ENCODE results near the gene SBF2. TPM values are rescaled to one million over a fixed set of nuclear protein-coding genes. Genes with fewer than 3 reads are reported as not detected.

The SBF2 gene
- total and polyA plus RNA-seq, 4 experiments from 2014 or later = 0.50 to 15.4 (median 10.2) TPM

GRCh38 chr11:9923280-9923679 is 370.7 kb downstream of the SBF2 start:
- H3K27me3 Mint-ChIP-seq = no peaks in the 10 kb centered on the region
- intact Hi-C loops (cut with micrococcal nuclease) = no loop called here
- Histone ChIP-seq H3K36me3 (ENCODE audit: insufficient read depth, low read length) (no peaks in the 10 kb centered on the region), H3K27ac (ENCODE audit: low read depth, low read length) (no peak overlapping the region), H3K4me1 (ENCODE audit: insufficient read depth, low read length) (no peaks in the 10 kb centered on the region), H3K27me3 (ENCODE audit: insufficient read depth, low read length) (no peaks in the 10 kb centered on the region), H3K4me3 (ENCODE audit: low read length in 2 of 2) (no peak overlapping the region), H3K9me3 (ENCODE audit: control insufficient read depth in 1 of 2, low read length in 2 of 2) (no peaks in the 10 kb centered on the region)
- no peaks in the 10 kb centered on the region for H3K36me3 Mint-ChIP-seq
- H3K9me3 Mint-ChIP-seq = no peaks in the 10 kb centered on the region
- H3K4me3 Mint-ChIP-seq = no peak overlapping the region
- POLR2A ChIA-PET (ENCODE audit: partially characterized antibody) = no interaction called here
- H3K4me1 Mint-ChIP-seq = no peaks in the 10 kb centered on the region
- H3K27ac Mint-ChIP-seq = peak overlapping the region in 1 of 7 donors; percentile 44
- DNase-seq = no peak
- CTCF ChIA-PET (ENCODE audit: partially characterized antibody) = interaction anchor here (0.7 kb wide), 1 partner anchor 11 kb away, joined by 3 read pairs; no protein-coding TSS in a partner anchor

- peak overlapping the region in 1 of 7 donors; percentile 44 for H3K27ac Mint-ChIP-seq
- H3K27me3 Mint-ChIP-seq = no peaks in the 10 kb centered on the region
- no peaks in the 10 kb centered on the region for H3K4me1 ChIP-seq (ENCODE audit: insufficient read depth, low read length)
- H3K36me3 Mint-ChIP-seq = no peaks in the 10 kb centered on the region
- DNase-seq = no peak
- no peak overlapping the region for H3K4me3 ChIP-seq (ENCODE audit: low read length in 2 of 2)
- POLR2A ChIA-PET (ENCODE audit: partially characterized antibody) = no interaction called here
- no peaks in the 10 kb centered on the region for H3K4me1 Mint-ChIP-seq
- H3K36me3 ChIP-seq (ENCODE audit: insufficient read depth, low read length) = no peaks in the 10 kb centered on the region
- H3K27ac ChIP-seq (ENCODE audit: low read depth, low read length) = no peak overlapping the region
- no peak overlapping the region for H3K4me3 Mint-ChIP-seq
- intact Hi-C loops (cut with micrococcal nuclease) = no loop called here
- no peaks in the 10 kb centered on the region for H3K9me3 Mint-ChIP-seq
- CTCF ChIA-PET (ENCODE audit: partially characterized antibody) = no interaction called here
- no peaks in the 10 kb centered on the region for H3K9me3 ChIP-seq (ENCODE audit: control insufficient read depth in 1 of 2, low read length in 2 of 2)
- H3K27me3 ChIP-seq (ENCODE audit: insufficient read depth, low read length) = no peaks in the 10 kb centered on the region
These were observed 371.2 kb downstream of the SBF2 start for GRCh38 chr11:9922806-9923205.

- Mint-ChIP-seq H3K36me3 (peaks cover 0 to 4% of the 10 kb centered on the region in 2 donors), H3K27me3 (no peaks in the 10 kb centered on the region), H3K4me3 (no peak overlapping the region), H3K4me1 (no peaks in the 10 kb centered on the region), H3K27ac (no peak overlapping the region), H3K9me3 (no peaks in the 10 kb centered on the region)
- H3K36me3 ChIP-seq (ENCODE audit: insufficient read depth, low read length) = no peaks in the 10 kb centered on the region
- no peak overlapping the region for H3K27ac ChIP-seq (ENCODE audit: low read depth, low read length)
- POLR2A ChIA-PET (ENCODE audit: partially characterized antibody) = no interaction called here
- no peak for DNase-seq
- no peaks in the 10 kb centered on the region for H3K4me1 ChIP-seq (ENCODE audit: insufficient read depth, low read length)
- intact Hi-C loops (cut with micrococcal nuclease) = no loop called here
- CTCF ChIA-PET (ENCODE audit: partially characterized antibody) = no interaction called here
- no peaks in the 10 kb centered on the region for H3K9me3 ChIP-seq (ENCODE audit: control insufficient read depth in 1 of 2, low read length in 2 of 2)
- H3K27me3 ChIP-seq (ENCODE audit: insufficient read depth, low read length) = no peaks in the 10 kb centered on the region
- no peak overlapping the region for H3K4me3 ChIP-seq (ENCODE audit: low read length in 2 of 2)
These were observed 377.5 kb downstream of the SBF2 start for GRCh38 chr11:9916480-9916879.

- Mint-ChIP-seq H3K27ac (no peak overlapping the region), H3K9me3 (no peaks in the 10 kb centered on the region), H3K27me3 (no peaks in the 10 kb centered on the region), H3K36me3 (peaks cover 1 to 4% of the 10 kb centered on the region in 2 donors), H3K4me3 (no peak overlapping the region), H3K4me1 (no peaks in the 10 kb centered on the region)
- Histone ChIP-seq H3K4me1 (ENCODE audit: insufficient read depth, low read length) (no peaks in the 10 kb centered on the region), H3K36me3 (ENCODE audit: insufficient read depth, low read length) (no peaks in the 10 kb centered on the region), H3K4me3 (ENCODE audit: low read length in 2 of 2) (no peak overlapping the region), H3K27me3 (ENCODE audit: insufficient read depth, low read length) (no peaks in the 10 kb centered on the region), H3K27ac (ENCODE audit: low read depth, low read length) (no peak overlapping the region), H3K9me3 (ENCODE audit: control insufficient read depth in 1 of 2, low read length in 2 of 2) (no peaks in the 10 kb centered on the region)
- ChIA-PET CTCF (ENCODE audit: partially characterized antibody) (no interaction called here), POLR2A (ENCODE audit: partially characterized antibody) (no interaction called here)
- intact Hi-C loops (cut with micrococcal nuclease) = no loop called here
- no peak for DNase-seq
These were observed 380.0 kb downstream of the SBF2 start for GRCh38 chr11:9914064-9914463.

GRCh38 chr11:9905960-9906791 is 387.8 kb downstream of the SBF2 start:
- Mint-ChIP-seq H3K4me3 (no peak overlapping the region), H3K27me3 (no peaks in the 10 kb centered on the region), H3K36me3 (peaks cover 0 to 1% of the 10 kb centered on the region in 2 donors), H3K9me3 (no peaks in the 10 kb centered on the region), H3K4me1 (no peaks in the 10 kb centered on the region), H3K27ac (no peak overlapping the region)
- no peak for DNase-seq
- Histone ChIP-seq H3K27ac (ENCODE audit: low read depth, low read length) (no peak overlapping the region), H3K27me3 (ENCODE audit: insufficient read depth, low read length) (no peaks in the 10 kb centered on the region), H3K4me1 (ENCODE audit: insufficient read depth, low read length) (no peaks in the 10 kb centered on the region), H3K36me3 (ENCODE audit: insufficient read depth, low read length) (no peaks in the 10 kb centered on the region), H3K4me3 (ENCODE audit: low read length in 2 of 2) (no peak overlapping the region), H3K9me3 (ENCODE audit: control insufficient read depth in 1 of 2, low read length in 2 of 2) (no peaks in the 10 kb centered on the region)
- intact Hi-C loops (cut with micrococcal nuclease) = no loop called here
- ChIA-PET POLR2A (ENCODE audit: partially characterized antibody) (no interaction called here), CTCF (ENCODE audit: partially characterized antibody) (no interaction called here)

GRCh38 chr11:9905501-9905951 is 388.5 kb downstream of the SBF2 start:
- H3K9me3 Mint-ChIP-seq = no peaks in the 10 kb centered on the region
- intact Hi-C loops (cut with micrococcal nuclease) = no loop called here
- H3K36me3 ChIP-seq (ENCODE audit: insufficient read depth, low read length) = no peaks in the 10 kb centered on the region
- H3K27ac ChIP-seq (ENCODE audit: low read depth, low read length) = no peak overlapping the region
- ChIA-PET POLR2A (ENCODE audit: partially characterized antibody) (no interaction called here), CTCF (ENCODE audit: partially characterized antibody) (no interaction called here)
- H3K4me1 Mint-ChIP-seq = no peaks in the 10 kb centered on the region
- no peaks in the 10 kb centered on the region for H3K27me3 Mint-ChIP-seq
- peaks cover 0 to 1% of the 10 kb centered on the region in 2 donors for H3K36me3 Mint-ChIP-seq
- H3K4me1 ChIP-seq (ENCODE audit: insufficient read depth, low read length) = no peaks in the 10 kb centered on the region
- H3K27ac Mint-ChIP-seq = peak overlapping the region in 1 of 7 donors; percentile 18
- no peak overlapping the region for H3K4me3 ChIP-seq (ENCODE audit: low read length in 2 of 2)
- no peak overlapping the region for H3K4me3 Mint-ChIP-seq
- no peak for DNase-seq
- no peaks in the 10 kb centered on the region for H3K27me3 ChIP-seq (ENCODE audit: insufficient read depth, low read length)
- H3K9me3 ChIP-seq (ENCODE audit: control insufficient read depth in 1 of 2, low read length in 2 of 2) = no peaks in the 10 kb centered on the region

- Histone ChIP-seq H3K4me1 (ENCODE audit: insufficient read depth, low read length) (no peaks in the 10 kb centered on the region), H3K4me3 (ENCODE audit: low read length in 2 of 2) (no peak overlapping the region), H3K27ac (ENCODE audit: low read depth, low read length) (no peak overlapping the region), H3K36me3 (ENCODE audit: insufficient read depth, low read length) (no peaks in the 10 kb centered on the region), H3K27me3 (ENCODE audit: insufficient read depth, low read length) (no peaks in the 10 kb centered on the region), H3K9me3 (ENCODE audit: control insufficient read depth in 1 of 2, low read length in 2 of 2) (no peaks in the 10 kb centered on the region)
- POLR2A ChIA-PET (ENCODE audit: partially characterized antibody) = no interaction called here
- no peaks in the 10 kb centered on the region for H3K9me3 Mint-ChIP-seq
- no peaks in the 10 kb centered on the region for H3K27me3 Mint-ChIP-seq
- no peak for DNase-seq
- H3K4me1 Mint-ChIP-seq = no peaks in the 10 kb centered on the region
- CTCF ChIA-PET (ENCODE audit: partially characterized antibody) = no interaction called here
- peaks cover 0 to 3% of the 10 kb centered on the region in 2 donors for H3K36me3 Mint-ChIP-seq
- intact Hi-C loops (cut with micrococcal nuclease) = no loop called here
- H3K4me3 Mint-ChIP-seq = no peak overlapping the region
- H3K27ac Mint-ChIP-seq = no peak overlapping the region
These were observed 390.4 kb downstream of the SBF2 start for GRCh38 chr11:9903579-9903978.
